HepG2 (cell line): ENCODE results near the gene ABCB11. TPM values are rescaled to one million over a fixed set of nuclear protein-coding genes. Genes with fewer than 3 reads are reported as not detected.

Source experiments
- CEBPG ChIP-seq: IDR thresholded peaks from 2 replicates; pipeline ENCODE4 v1.6.1; 2016
- ELF3 ChIP-seq: IDR thresholded peaks from 2 replicates; pipeline ENCODE4 v1.6.1; 2016; ENCODE audit warnings: missing genetic modification reagents, missing compliant biosample characterization
- MAFF ChIP-seq: IDR thresholded peaks from 2 replicates; pipeline ENCODE4 v1.6.1; 2011; ENCODE audit warnings: low read depth, low read length, improper control_type of control experiment
- MIER3 ChIP-seq: IDR thresholded peaks from 2 replicates; pipeline ENCODE4 v1.6.1; 2016; ENCODE audit warnings: missing compliant biosample characterization, borderline replicate concordance
- MIXL1 ChIP-seq: IDR thresholded peaks from 2 replicates; pipeline ENCODE4 v1.6.1; 2016
- PITX1 ChIP-seq: sonication (generic); formaldehyde crosslinking; IDR thresholded peaks from 2 replicates; pipeline ENCODE4 v1.5.1; 2020; ENCODE audit warnings: mild to moderate bottlenecking, missing genetic modification reagents
- POGZ ChIP-seq: sonication (generic); formaldehyde crosslinking; IDR thresholded peaks from 2 replicates; pipeline ENCODE4 v1.4.0; 2020; ENCODE audit warnings: mild to moderate bottlenecking, missing genetic modification reagents
- PPARG ChIP-seq: conservative IDR thresholded peaks from 2 replicates; pipeline ENCODE4 v1.6.1; 2016; ENCODE audit warnings: missing biosample characterization, missing genetic modification reagents
- RAD21 ChIP-seq: fragments of 450-650 bp; formaldehyde crosslinking; IDR thresholded peaks from 2 replicates; pipeline ENCODE4 v1.5.0; 2020; ENCODE audit warnings: mild to moderate bottlenecking
- RCOR2 ChIP-seq: IDR thresholded peaks from 2 replicates; pipeline ENCODE4 v1.6.1; 2016; ENCODE audit warnings: missing biosample characterization, missing genetic modification reagents
- REPIN1 ChIP-seq: sonication (generic); formaldehyde crosslinking; IDR thresholded peaks from 2 replicates; pipeline ENCODE4 v1.8.0; 2022; ENCODE audit warnings: missing genetic modification reagents, low read depth, mild to moderate bottlenecking, borderline replicate concordance
- SOX13 ChIP-seq, 3 experiments: fragments of 450-650 bp in 1 of 3; sonication (generic) in 1 of 3; formaldehyde crosslinking in 1 of 3; IDR thresholded peaks in 2 of 3; conservative IDR thresholded peaks in 1 of 3; 2 replicates each; pipeline versions ENCODE4 v1.5.0 to v1.6.1; 2016 to 2020; ENCODE audit warnings: antibody characterized with exemption in 1 of 3, mild to moderate bottlenecking in 1 of 3, missing compliant biosample characterization in 1 of 3, missing genetic modification reagents in 1 of 3, moderate library complexity in 1 of 3
- SP140L ChIP-seq: sonication (generic); formaldehyde crosslinking; IDR thresholded peaks from 2 replicates; pipeline ENCODE4 v1.4.0; 2020; ENCODE audit warnings: missing genetic modification reagents, borderline replicate concordance
- ZFP36 ChIP-seq: fragments of 150-350 bp; IDR thresholded peaks from 2 replicates; pipeline ENCODE4 v1.6.1; 2018; ENCODE audit warnings: borderline replicate concordance, low read length, low read depth; ENCODE audit not compliant: partially characterized antibody
- ZFP36L2 ChIP-seq: sonication (generic); formaldehyde crosslinking; IDR thresholded peaks from 2 replicates; pipeline ENCODE4 v1.4.0; 2020; ENCODE audit warnings: missing genetic modification reagents
- ZNF350 ChIP-seq: sonication (generic); formaldehyde crosslinking; IDR thresholded peaks from 2 replicates; pipeline ENCODE4 v1.4.0; 2020; ENCODE audit warnings: mild to moderate bottlenecking, low read depth, missing genetic modification reagents, borderline replicate concordance
- ZNF75D ChIP-seq: sonication (generic); formaldehyde crosslinking; IDR thresholded peaks from 2 replicates; pipeline ENCODE4 v1.8.1; 2023; ENCODE audit warnings: missing genetic modification reagents, mild to moderate bottlenecking, borderline replicate concordance
- ZNF879 ChIP-seq: sonication (generic); formaldehyde crosslinking; IDR thresholded peaks from 2 replicates; pipeline ENCODE4 v1.8.1; 2023; ENCODE audit warnings: missing genetic modification reagents
- polyA plus RNA-seq, 8 experiments: library from polyadenylated mRNA; depleted of rRNA in 3 of 8; stranded (reverse) in 7 of 8; unstranded in 1 of 8; fragments of >200 nt; fragmentation: Illumina TruSeq in 4 of 8; extraction: Trizol in 4 of 8; gene quantifications; 2 replicates each; pipeline versions ENCODE4 v1.2.1 to v1.2.3, GENCODE V29; 2011 to 2016; ENCODE audit warnings: low read depth in 4 of 8, missing spikeins in 1 of 8, mixed read lengths in 1 of 8; ENCODE audit not compliant: insufficient read depth in 1 of 8
- total RNA-seq, 5 experiments: library from RNA; depleted of rRNA; stranded (reverse); fragments of >200 nt; fragmentation: Illumina TruSeq; extraction: Trizol; gene quantifications; 2 replicates each; pipeline ENCODE4 v1.2.3, GENCODE V29; 2016; ENCODE audit warnings: low read depth in 1 of 5
- TF ChIP-seq, protein P1 (sequence below): IDR thresholded peaks from 2 replicates; pipeline ENCODE4 v1.6.1; 2016
- TF ChIP-seq, protein P2 (sequence below): IDR thresholded peaks from 2 replicates; pipeline ENCODE4 v1.6.1; 2012; ENCODE audit warnings: low read depth, low read length, improper control_type of control experiment
- TF ChIP-seq, protein P3 (sequence below): sonication (generic); formaldehyde crosslinking; IDR thresholded peaks from 2 replicates; pipeline ENCODE4 v1.5.1; 2020; ENCODE audit warnings: mild to moderate bottlenecking, missing genetic modification reagents, moderate library complexity

The ABCB11 gene
- total and polyA plus RNA-seq, 2 of the 13 experiments (the other 11 are each of a cell fraction or from before 2014, with no cell fraction given) = not detected

DNA sequence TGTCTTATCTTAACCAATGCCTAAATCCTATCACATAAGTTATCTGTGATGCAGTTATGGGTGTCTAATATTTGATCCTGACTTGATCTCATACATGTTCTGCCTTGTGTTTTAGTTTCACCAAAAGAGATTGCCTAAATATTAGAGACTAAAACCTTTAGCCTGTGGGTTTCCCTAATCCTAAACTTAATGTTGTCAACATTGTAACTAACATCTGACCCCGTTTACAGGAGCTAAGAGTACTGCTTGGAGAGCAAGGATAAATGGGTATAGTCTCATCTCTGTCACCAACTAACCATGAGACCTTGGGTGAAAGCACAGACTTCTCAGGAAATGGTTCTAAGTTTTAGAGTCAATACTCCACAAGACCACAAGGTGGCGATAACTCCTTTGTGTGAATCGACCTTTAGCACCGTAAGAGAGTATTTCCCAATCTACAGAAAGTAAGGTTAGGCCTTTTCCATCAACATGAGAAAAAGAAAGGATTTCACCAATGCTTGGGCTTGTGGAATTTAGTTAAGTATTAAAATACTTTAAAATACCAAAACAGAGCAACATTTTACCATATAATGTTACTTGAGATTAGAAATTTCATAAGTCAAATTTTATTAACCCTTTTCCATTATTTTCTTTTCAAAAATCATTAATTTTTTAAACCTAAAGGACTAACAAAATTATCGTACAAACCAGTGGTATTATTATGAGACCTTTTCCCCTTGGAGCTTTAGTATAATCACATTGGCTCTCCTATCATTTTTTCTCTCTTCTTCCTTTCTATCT lies 69.5 kb downstream of the ABCB11 start (continued):
- TF ChIP-seq ZFP36 (no peak), REPIN1 (CRISPR knock-in tag) (no peak), MAFF (no peak), SOX13 (IDR thresholded peaks at IDR 0.05) (no peak), SOX13 (CRISPR knock-in tag; conservative IDR thresholded peaks at IDR 0.05 in 1 of 2, IDR thresholded peaks at IDR 0.05 in 1 of 2) (peak in 1 of 2 experiments; percentile 45; a peak in 1 of 4 replicates), RCOR2 (CRISPR knock-in tag) (0 out of 2 replicates have a peak, but pooled peaks have one; percentile 12), PPARG (CRISPR knock-in tag) (peak; percentile 99), RAD21 (peak; percentile 67), PITX1 (CRISPR knock-in tag) (no peak), MIXL1 (CRISPR knock-in tag) (peak; percentile 70; the same call in 1 of the 2 replicates), ZNF350 (CRISPR knock-in tag) (no peak), ZNF879 (CRISPR knock-in tag) (no peak), ZNF75D (CRISPR knock-in tag) (no peak), MIER3 (peak; percentile 64; the same call in 1 of the 2 replicates), SP140L (CRISPR knock-in tag) (0 out of 2 replicates have a peak, but pooled peaks have one; percentile 45), POGZ (CRISPR knock-in tag) (0 out of 2 replicates have a peak, but pooled peaks have one; percentile 43), ZFP36L2 (no peak), ELF3 (0 out of 2 replicates have a peak, but pooled peaks have one; percentile 50), CEBPG (CRISPR knock-in tag) (peak; percentile 97)
- TF ChIP-seq, protein P1, sequence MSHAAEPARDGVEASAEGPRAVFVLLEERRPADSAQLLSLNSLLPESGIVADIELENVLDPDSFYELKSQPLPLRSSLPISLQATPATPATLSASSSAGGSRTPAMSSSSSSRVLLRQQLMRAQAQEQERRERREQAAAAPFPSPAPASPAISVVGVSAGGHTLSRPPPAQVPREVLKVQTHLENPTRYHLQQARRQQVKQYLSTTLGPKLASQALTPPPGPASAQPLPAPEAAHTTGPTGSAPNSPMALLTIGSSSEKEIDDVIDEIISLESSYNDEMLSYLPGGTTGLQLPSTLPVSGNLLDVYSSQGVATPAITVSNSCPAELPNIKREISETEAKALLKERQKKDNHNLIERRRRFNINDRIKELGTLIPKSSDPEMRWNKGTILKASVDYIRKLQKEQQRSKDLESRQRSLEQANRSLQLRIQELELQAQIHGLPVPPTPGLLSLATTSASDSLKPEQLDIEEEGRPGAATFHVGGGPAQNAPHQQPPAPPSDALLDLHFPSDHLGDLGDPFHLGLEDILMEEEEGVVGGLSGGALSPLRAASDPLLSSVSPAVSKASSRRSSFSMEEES (CRISPR knock-in tag) = 0 out of 2 replicates have a peak, but pooled peaks have one; percentile 16
- TF ChIP-seq, protein P2, sequence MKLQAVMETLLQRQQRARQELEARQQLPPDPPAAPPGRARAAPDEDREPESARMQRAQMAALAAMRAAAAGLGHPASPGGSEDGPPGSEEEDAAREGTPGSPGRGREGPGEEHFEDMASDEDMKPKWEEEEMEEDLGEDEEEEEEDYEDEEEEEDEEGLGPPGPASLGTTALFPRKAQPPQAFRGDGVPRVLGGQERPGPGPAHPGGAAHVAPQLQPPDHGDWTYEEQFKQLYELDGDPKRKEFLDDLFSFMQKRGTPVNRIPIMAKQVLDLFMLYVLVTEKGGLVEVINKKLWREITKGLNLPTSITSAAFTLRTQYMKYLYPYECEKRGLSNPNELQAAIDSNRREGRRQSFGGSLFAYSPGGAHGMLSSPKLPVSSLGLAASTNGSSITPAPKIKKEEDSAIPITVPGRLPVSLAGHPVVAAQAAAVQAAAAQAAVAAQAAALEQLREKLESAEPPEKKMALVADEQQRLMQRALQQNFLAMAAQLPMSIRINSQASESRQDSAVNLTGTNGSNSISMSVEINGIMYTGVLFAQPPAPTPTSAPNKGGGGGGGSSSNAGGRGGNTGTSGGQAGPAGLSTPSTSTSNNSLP = peak; percentile 63; the same call in 1 of the 2 replicates
- TF ChIP-seq, protein P3, sequence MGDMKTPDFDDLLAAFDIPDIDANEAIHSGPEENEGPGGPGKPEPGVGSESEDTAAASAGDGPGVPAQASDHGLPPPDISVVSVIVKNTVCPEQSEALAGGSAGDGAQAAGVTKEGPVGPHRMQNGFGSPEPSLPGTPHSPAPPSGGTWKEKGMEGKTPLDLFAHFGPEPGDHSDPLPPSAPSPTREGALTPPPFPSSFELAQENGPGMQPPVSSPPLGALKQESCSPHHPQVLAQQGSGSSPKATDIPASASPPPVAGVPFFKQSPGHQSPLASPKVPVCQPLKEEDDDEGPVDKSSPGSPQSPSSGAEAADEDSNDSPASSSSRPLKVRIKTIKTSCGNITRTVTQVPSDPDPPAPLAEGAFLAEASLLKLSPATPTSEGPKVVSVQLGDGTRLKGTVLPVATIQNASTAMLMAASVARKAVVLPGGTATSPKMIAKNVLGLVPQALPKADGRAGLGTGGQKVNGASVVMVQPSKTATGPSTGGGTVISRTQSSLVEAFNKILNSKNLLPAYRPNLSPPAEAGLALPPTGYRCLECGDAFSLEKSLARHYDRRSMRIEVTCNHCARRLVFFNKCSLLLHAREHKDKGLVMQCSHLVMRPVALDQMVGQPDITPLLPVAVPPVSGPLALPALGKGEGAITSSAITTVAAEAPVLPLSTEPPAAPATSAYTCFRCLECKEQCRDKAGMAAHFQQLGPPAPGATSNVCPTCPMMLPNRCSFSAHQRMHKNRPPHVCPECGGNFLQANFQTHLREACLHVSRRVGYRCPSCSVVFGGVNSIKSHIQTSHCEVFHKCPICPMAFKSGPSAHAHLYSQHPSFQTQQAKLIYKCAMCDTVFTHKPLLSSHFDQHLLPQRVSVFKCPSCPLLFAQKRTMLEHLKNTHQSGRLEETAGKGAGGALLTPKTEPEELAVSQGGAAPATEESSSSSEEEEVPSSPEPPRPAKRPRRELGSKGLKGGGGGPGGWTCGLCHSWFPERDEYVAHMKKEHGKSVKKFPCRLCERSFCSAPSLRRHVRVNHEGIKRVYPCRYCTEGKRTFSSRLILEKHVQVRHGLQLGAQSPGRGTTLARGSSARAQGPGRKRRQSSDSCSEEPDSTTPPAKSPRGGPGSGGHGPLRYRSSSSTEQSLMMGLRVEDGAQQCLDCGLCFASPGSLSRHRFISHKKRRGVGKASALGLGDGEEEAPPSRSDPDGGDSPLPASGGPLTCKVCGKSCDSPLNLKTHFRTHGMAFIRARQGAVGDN = no peak
